Stimulated activated CD8-positive, alpha-beta memory T cell treated with anti-CD3 and anti-CD28 coated beads, Interleukin-15, amount 100 ng/mL, for 48 hours (primary cell): ENCODE results near the gene MLYCD.

Source experiments
- DNase-seq, 2 donors: peaks; one replicate each; pipeline ENCODE4 v3.0.0-alpha.2; 2020; ENCODE audit warnings: low read depth in 2 of 2

The MLYCD gene

GRCh38 chr16:83970430-83970815, 71.5 kb downstream of the MLYCD start:
- no peak for DNase-seq

- DNase-seq = no peak
Observed at GRCh38 chr16:83971165-83972130, 72.5 kb downstream of the MLYCD start.

- no peak for DNase-seq
Observed at GRCh38 chr16:83972256-83973008, 73.5 kb downstream of the MLYCD start.

- DNase-seq = no peak
Observed at GRCh38 chr16:83973077-83973476, 74.2 kb downstream of the MLYCD start.

- DNase-seq = no peak
Observed at GRCh38 chr16:83973581-83974385, 74.9 kb downstream of the MLYCD start.

GRCh38 chr16:83974475-83974874, 75.6 kb downstream of the MLYCD start:
- no peak for DNase-seq

GRCh38 chr16:83975590-83976260, 76.8 kb downstream of the MLYCD start:
- DNase-seq = no peak
